Measurements from ENCODE around the gene IGSF11. TPM values are rescaled to one million over a fixed set of nuclear protein-coding genes. Genes with fewer than 3 reads are reported as not detected.

IGSF11 gene
- total RNA-seq, 1 experiment from 2014 or later, result 0.66 TPM

DNA sequence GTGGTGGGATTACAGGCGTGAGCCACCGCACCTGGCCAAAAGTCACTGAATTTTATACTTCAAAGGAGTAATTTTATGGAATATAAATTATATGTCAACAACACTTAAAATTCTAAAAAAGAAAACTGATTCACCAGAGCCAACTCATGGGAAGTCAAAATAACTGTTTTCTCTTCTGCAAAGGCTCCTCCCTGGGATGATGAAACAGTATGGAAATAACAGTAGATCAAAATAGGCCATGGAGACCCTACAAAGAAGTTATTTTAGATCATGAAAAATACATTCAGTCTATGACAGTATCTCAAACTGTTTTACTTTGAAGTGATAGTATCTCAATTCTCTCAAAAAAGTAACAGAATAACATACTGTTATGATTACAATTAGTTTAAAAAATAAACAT is 102.7 kb downstream of the IGSF11 start:
- no peaks in the 10 kb centered on the region for H3K4me1 ChIP-seq (ENCODE audit: insufficient read depth, low read length)
- no peak overlapping the region for H3K4me2 ChIP-seq (ENCODE audit: low read length)
- H3K4me3 ChIP-seq (ENCODE audit: low read length), result no peak overlapping the region
- no peaks in the 10 kb centered on the region for H3K9me2 ChIP-seq (replicated peaks; ENCODE audit: low read length)
- no peak for ATAC-seq
- H3K27me3 ChIP-seq (ENCODE audit: low read length), result peaks cover 46% of the 10 kb centered on the region
- no peak overlapping the region for H2AFZ ChIP-seq (ENCODE audit: low read length)
- no peak for DNase-seq
- ChIA-PET POLR2A (ENCODE audit: unreplicated experiment) (no interaction called here), CTCF (no interaction called here)
- H3K79me2 ChIP-seq (ENCODE audit: low read length), result no peaks in the 10 kb centered on the region
- no peak overlapping the region for H3K9ac ChIP-seq (ENCODE audit: low read length)
- BruUV-seq (replicated peaks), result no TSS peak
- intact Hi-C loops (cut with micrococcal nuclease), result no loop called here
- no peaks in the 10 kb centered on the region for H3K36me3 ChIP-seq (ENCODE audit: low read depth, low read length)
- H3K27ac ChIP-seq (ENCODE audit: low read length), result no peak overlapping the region
- H4K20me1 ChIP-seq (ENCODE audit: low read length), result no peaks in the 10 kb centered on the region
- no peaks in the 10 kb centered on the region for H3F3A ChIP-seq (ENCODE audit: low read length, unreplicated experiment)
- no peaks in the 10 kb centered on the region for H3K9me3 ChIP-seq (ENCODE audit: low read length)
- TF ChIP-seq EZH2 (IDR thresholded peaks at IDR 0.05; ENCODE audit: low read length, unreplicated experiment), result no peak
- TF ChIP-seq EZH2phosphoT487 (IDR thresholded peaks at IDR 0.05; ENCODE audit: borderline replicate concordance, low read length), result no peak
- TF ChIP-seq, protein P1, sequence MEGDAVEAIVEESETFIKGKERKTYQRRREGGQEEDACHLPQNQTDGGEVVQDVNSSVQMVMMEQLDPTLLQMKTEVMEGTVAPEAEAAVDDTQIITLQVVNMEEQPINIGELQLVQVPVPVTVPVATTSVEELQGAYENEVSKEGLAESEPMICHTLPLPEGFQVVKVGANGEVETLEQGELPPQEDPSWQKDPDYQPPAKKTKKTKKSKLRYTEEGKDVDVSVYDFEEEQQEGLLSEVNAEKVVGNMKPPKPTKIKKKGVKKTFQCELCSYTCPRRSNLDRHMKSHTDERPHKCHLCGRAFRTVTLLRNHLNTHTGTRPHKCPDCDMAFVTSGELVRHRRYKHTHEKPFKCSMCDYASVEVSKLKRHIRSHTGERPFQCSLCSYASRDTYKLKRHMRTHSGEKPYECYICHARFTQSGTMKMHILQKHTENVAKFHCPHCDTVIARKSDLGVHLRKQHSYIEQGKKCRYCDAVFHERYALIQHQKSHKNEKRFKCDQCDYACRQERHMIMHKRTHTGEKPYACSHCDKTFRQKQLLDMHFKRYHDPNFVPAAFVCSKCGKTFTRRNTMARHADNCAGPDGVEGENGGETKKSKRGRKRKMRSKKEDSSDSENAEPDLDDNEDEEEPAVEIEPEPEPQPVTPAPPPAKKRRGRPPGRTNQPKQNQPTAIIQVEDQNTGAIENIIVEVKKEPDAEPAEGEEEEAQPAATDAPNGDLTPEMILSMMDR (conservative IDR thresholded peaks at IDR 0.05; ENCODE audit: low read depth, low read length), result no peak

DNA sequence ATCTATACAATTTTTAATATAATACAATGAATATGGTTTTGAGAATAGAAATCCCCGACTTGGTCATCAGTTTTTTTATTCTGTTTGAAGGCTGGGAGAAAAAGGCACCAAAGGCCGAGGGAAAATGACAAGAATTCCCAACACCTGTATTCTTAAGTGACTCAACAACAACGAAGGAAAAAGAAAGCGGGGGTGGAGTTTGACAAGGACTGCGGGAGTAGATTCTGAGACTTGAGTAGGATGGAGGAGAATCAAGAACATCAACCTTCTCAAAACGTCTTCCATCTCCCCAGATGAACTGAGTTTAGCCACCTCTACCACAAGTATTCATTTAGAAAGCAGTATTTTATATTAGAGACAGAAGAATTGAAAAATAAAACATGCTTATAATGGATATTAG is 107.2 kb downstream of the IGSF11 start:
- ChIA-PET CTCF (no interaction called here), POLR2A (ENCODE audit: unreplicated experiment) (no interaction called here)
- H3K4me1 ChIP-seq (ENCODE audit: insufficient read depth, low read length), result no peaks in the 10 kb centered on the region
- no peaks in the 10 kb centered on the region for H3K9me2 ChIP-seq (replicated peaks; ENCODE audit: low read length)
- intact Hi-C loops (cut with micrococcal nuclease), result no loop called here
- H3K27ac ChIP-seq (ENCODE audit: low read length), result no peak overlapping the region
- no peak overlapping the region for H3K4me2 ChIP-seq (ENCODE audit: low read length)
- no peak overlapping the region for H2AFZ ChIP-seq (ENCODE audit: low read length)
- no TSS peak for BruUV-seq (replicated peaks)
- H3K9ac ChIP-seq (ENCODE audit: low read length), result no peak overlapping the region
- H3K79me2 ChIP-seq (ENCODE audit: low read length), result no peaks in the 10 kb centered on the region
- H3K27me3 ChIP-seq (ENCODE audit: low read length), result peaks cover 54% of the 10 kb centered on the region
- H4K20me1 ChIP-seq (ENCODE audit: low read length), result no peaks in the 10 kb centered on the region
- DNase-seq (no peak), ATAC-seq (no peak)
- no peaks in the 10 kb centered on the region for H3K9me3 ChIP-seq (ENCODE audit: low read length)
- no peaks in the 10 kb centered on the region for H3K36me3 ChIP-seq (ENCODE audit: low read depth, low read length)
- TF ChIP-seq EZH2 (IDR thresholded peaks at IDR 0.05; ENCODE audit: low read length, unreplicated experiment) (no peak), EZH2phosphoT487 (IDR thresholded peaks at IDR 0.05; ENCODE audit: borderline replicate concordance, low read length) (no peak)
- TF ChIP-seq, protein P1 (conservative IDR thresholded peaks at IDR 0.05; ENCODE audit: low read depth, low read length), result no peak
- no peaks in the 10 kb centered on the region for H3F3A ChIP-seq (ENCODE audit: low read length, unreplicated experiment)
- H3K4me3 ChIP-seq (ENCODE audit: low read length), result no peak overlapping the region

DNA sequence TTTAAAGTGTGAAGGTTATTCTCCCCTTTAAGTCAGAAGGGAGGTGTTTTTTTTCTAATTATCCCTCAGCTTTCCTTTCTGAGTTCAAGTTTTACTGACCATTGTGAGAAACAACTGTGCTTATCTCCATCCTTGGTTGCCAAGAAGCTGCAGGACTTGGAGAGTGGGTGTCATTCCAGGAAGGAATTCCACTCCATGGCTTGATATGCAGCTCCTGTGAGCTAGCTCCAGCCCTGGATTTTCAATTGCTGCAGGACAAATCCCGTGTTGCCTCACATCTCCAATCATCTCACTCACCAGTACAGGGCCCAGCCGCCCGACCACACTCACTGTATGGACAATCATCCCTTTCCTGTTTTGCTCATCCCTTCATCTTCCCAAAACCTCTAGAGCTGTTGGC is 122.5 kb downstream of the IGSF11 start:
- no peak for DNase-seq
- H3K27ac ChIP-seq (ENCODE audit: low read length), result no peak overlapping the region
- ChIA-PET POLR2A (ENCODE audit: unreplicated experiment) (no interaction called here), CTCF (interaction anchor here (0.6 kb wide), 1 partner anchor 8 kb away, joined by 3 read pairs; no protein-coding TSS in a partner anchor)
- H3K4me2 ChIP-seq (ENCODE audit: low read length), result no peak overlapping the region
- no peaks in the 10 kb centered on the region for H3K4me1 ChIP-seq (ENCODE audit: insufficient read depth, low read length)
- no peak for ATAC-seq
- H3K36me3 ChIP-seq (ENCODE audit: low read depth, low read length), result no peaks in the 10 kb centered on the region
- TF ChIP-seq, protein P1 (conservative IDR thresholded peaks at IDR 0.05; ENCODE audit: low read depth, low read length), result no peak
- no peak for TF ChIP-seq EZH2phosphoT487 (IDR thresholded peaks at IDR 0.05; ENCODE audit: borderline replicate concordance, low read length)
- no peak for TF ChIP-seq EZH2 (IDR thresholded peaks at IDR 0.05; ENCODE audit: low read length, unreplicated experiment)
- H3F3A ChIP-seq (ENCODE audit: low read length, unreplicated experiment), result no peaks in the 10 kb centered on the region
- H3K27me3 ChIP-seq (ENCODE audit: low read length), result peaks cover 24% of the 10 kb centered on the region
- H3K79me2 ChIP-seq (ENCODE audit: low read length), result no peaks in the 10 kb centered on the region
- H2AFZ ChIP-seq (ENCODE audit: low read length), result no peak overlapping the region
- no TSS peak for BruUV-seq (replicated peaks)
- H3K9me2 ChIP-seq (replicated peaks; ENCODE audit: low read length), result no peaks in the 10 kb centered on the region
- no peak overlapping the region for H3K9ac ChIP-seq (ENCODE audit: low read length)
- H3K4me3 ChIP-seq (ENCODE audit: low read length), result no peak overlapping the region
- intact Hi-C loops (cut with micrococcal nuclease), result no loop called here
- H3K9me3 ChIP-seq (ENCODE audit: low read length), result no peaks in the 10 kb centered on the region
- no peaks in the 10 kb centered on the region for H4K20me1 ChIP-seq (ENCODE audit: low read length)
